Tibial artery (tissue), 4 donors: ENCODE results near the gene PLIN4.

Experiments
- DNase-seq, 2 donors: peaks; one replicate each; pipeline ENCODE4 v3.0.0-alpha.2; 2019
- H3K27ac ChIP-seq, 2 donors: fragments of 200-600 bp; sonication (generic) in 1 of 2; 1 replicate in 1 of 2; 2 replicates in 1 of 2; pipeline ENCODE4 v1.5.1; 2018 to 2019; ENCODE audit warnings: mild to moderate bottlenecking in 1 of 2
- H3K27me3 ChIP-seq, 2 donors: fragments of 200-600 bp; sonication (generic) in 1 of 2; one replicate each; pipeline versions ENCODE4 v1.5.1 to v1.6.0; 2016 to 2019
- H3K36me3 ChIP-seq, 3 donors: fragments of 200-600 bp; sonication (generic) in 2 of 3; one replicate each; pipeline ENCODE4 v1.5.1; 2016 to 2019; ENCODE audit warnings: mild to moderate bottlenecking in 2 of 3
- H3K4me1 ChIP-seq, 4 donors: fragments of 200-600 bp; sonication (generic) in 2 of 4; 1 replicate in 3 of 4; 2 replicates in 1 of 4; pipeline ENCODE4 v1.5.1; 2016 to 2019
- H3K4me3 ChIP-seq, 2 donors: fragments of 200-600 bp; sonication (generic) in 1 of 2; 1 replicate in 1 of 2; 2 replicates in 1 of 2; pipeline ENCODE4 v1.5.1; 2018 to 2019; ENCODE audit warnings: mild to moderate bottlenecking in 2 of 2
- H3K9me3 ChIP-seq, 3 donors: fragments of 200-600 bp; sonication (generic) in 1 of 3; one replicate each; pipeline ENCODE4 v1.5.1; 2016 to 2019
- CTCF ChIP-seq, 2 experiments: fragments of 200-600 bp in 1 of 2; fragments of 450-650 bp in 1 of 2; IDR thresholded peaks; one replicate each; pipeline ENCODE4 v1.5.1; 2017 to 2019; ENCODE audit warnings: antibody characterized with exemption in 2 of 2, mild to moderate bottlenecking in 1 of 2, moderate library complexity in 1 of 2
- intact Hi-C: fragments of 100-400 bp; cut with DNase I; formaldehyde crosslinking; loops from one replicate; pipeline ENCODE4 v1.15.0; 2023; ENCODE audit warnings: low total_unique reads

Gene PLIN4

GRCh38 chr19:4554717-4555116 is 36.4 kb upstream of the PLIN4 start:
- TF ChIP-seq CTCF (IDR thresholded peaks at IDR 0.05) = no peak
- intact Hi-C loops = loop anchor here (5.0 kb wide), 1 partner anchor 83 kb away; the partner anchor contains the start of gene TNFAIP8L1
- DNase-seq = no peak
- H3K4me1 ChIP-seq = no peaks in the 10 kb centered on the region
- no peaks in the 10 kb centered on the region for H3K9me3 ChIP-seq
- H3K27me3 ChIP-seq = peaks cover 0 to 59% of the 10 kb centered on the region in 2 donors
- H3K36me3 ChIP-seq = no peaks in the 10 kb centered on the region
- no peak overlapping the region for H3K27ac ChIP-seq
- no peak overlapping the region for H3K4me3 ChIP-seq

GRCh38 chr19:4553775-4554174 is 35.5 kb upstream of the PLIN4 start:
- H3K27me3 ChIP-seq = peaks cover 0 to 54% of the 10 kb centered on the region in 2 donors
- DNase-seq = no peak
- H3K4me3 ChIP-seq = no peak overlapping the region
- no peak for TF ChIP-seq CTCF (IDR thresholded peaks at IDR 0.05)
- no peaks in the 10 kb centered on the region for H3K36me3 ChIP-seq
- H3K9me3 ChIP-seq = no peaks in the 10 kb centered on the region
- intact Hi-C loops = no loop called here
- no peak overlapping the region for H3K27ac ChIP-seq
- no peaks in the 10 kb centered on the region for H3K4me1 ChIP-seq

- H3K4me3 ChIP-seq = no peak overlapping the region
- no peaks in the 10 kb centered on the region for H3K9me3 ChIP-seq
- TF ChIP-seq CTCF (IDR thresholded peaks at IDR 0.05) = no peak
- DNase-seq = no peak
- H3K27ac ChIP-seq = no peak overlapping the region
- no peaks in the 10 kb centered on the region for H3K4me1 ChIP-seq
- intact Hi-C loops = no loop called here
- H3K27me3 ChIP-seq = peaks cover 0 to 55% of the 10 kb centered on the region in 2 donors
- no peaks in the 10 kb centered on the region for H3K36me3 ChIP-seq
Observed at GRCh38 chr19:4553092-4553695, 34.9 kb upstream of the PLIN4 start.

GRCh38 chr19:4552525-4552819 is 34.2 kb upstream of the PLIN4 start:
- intact Hi-C loops = no loop called here
- Histone ChIP-seq H3K27ac (no peak overlapping the region), H3K4me3 (no peak overlapping the region)

GRCh38 chr19:4550479-4551050 is 32.3 kb upstream of the PLIN4 start:
- Histone ChIP-seq H3K27ac (no peak overlapping the region), H3K9me3 (no peaks in the 10 kb centered on the region), H3K4me1 (no peaks in the 10 kb centered on the region), H3K4me3 (no peak overlapping the region), H3K36me3 (no peaks in the 10 kb centered on the region), H3K27me3 (peaks cover 0 to 46% of the 10 kb centered on the region in 2 donors)
- intact Hi-C loops = no loop called here
- TF ChIP-seq CTCF (IDR thresholded peaks at IDR 0.05) = no peak
- no peak for DNase-seq

More at GRCh38 chr19:4552525-4552819, 34.2 kb upstream of the PLIN4 start:
- Histone ChIP-seq H3K27me3 (peaks cover 0 to 55% of the 10 kb centered on the region in 2 donors), H3K36me3 (no peaks in the 10 kb centered on the region), H3K9me3 (no peaks in the 10 kb centered on the region), H3K4me1 (no peaks in the 10 kb centered on the region)
- DNase-seq = no peak
- no peak for TF ChIP-seq CTCF (IDR thresholded peaks at IDR 0.05)
